GM21360 (cell line): ENCODE measurements around the gene ASGR2.
"Not testable (repeated sequence)": the region's sequence is repeated elsewhere in the genome, so short reads cannot be mapped to it uniquely, and the experiment has no call there.

Source experiments
- ATAC-seq: cut with Tn5 transposase; IDR thresholded peaks from one replicate; pipeline ENCODE4 v1.9.1; 2021; ENCODE audit warnings: mild to moderate bottlenecking, moderate library complexity; ENCODE audit not compliant: unreplicated experiment

The ASGR2 gene

GRCh38 chr17:7114241-7114874 is at the start of gene ASGR2:
TSS of gene ASGR2 (minus strand) at chr17:7114822. CDS start at chr17:7114240, 582 bp downstream.
- no peak for ATAC-seq

GRCh38 chr17:7159571-7159970 is 44.9 kb upstream of the ASGR2 start:
- not testable (repeated sequence) for ATAC-seq

- not testable (repeated sequence) for ATAC-seq
These were observed 43.8 kb upstream of the ASGR2 start for GRCh38 chr17:7158424-7158823.

- ATAC-seq: no peak
These were observed 41.8 kb upstream of the ASGR2 start for GRCh38 chr17:7156342-7156940.

- ATAC-seq: no peak
These were observed 33.1 kb upstream of the ASGR2 start for GRCh38 chr17:7147772-7148171.

GRCh38 chr17:7146115-7146514 is 31.5 kb upstream of the ASGR2 start:
- ATAC-seq: no peak

- ATAC-seq: no peak
These were observed 29.6 kb upstream of the ASGR2 start for GRCh38 chr17:7144213-7144612.

GRCh38 chr17:7141824-7142223 is 27.2 kb upstream of the ASGR2 start:
- no peak for ATAC-seq

- ATAC-seq: no peak
These were observed 24.8 kb upstream of the ASGR2 start for GRCh38 chr17:7139400-7139799.

GRCh38 chr17:7138800-7139381 is 24.3 kb upstream of the ASGR2 start:
- ATAC-seq: no peak

- no peak for ATAC-seq
These were observed 22.7 kb upstream of the ASGR2 start for GRCh38 chr17:7137171-7137943.

- ATAC-seq: no peak
These were observed 21.8 kb upstream of the ASGR2 start for GRCh38 chr17:7136266-7136877.

GRCh38 chr17:7133916-7134315 is 19.3 kb upstream of the ASGR2 start:
- no peak for ATAC-seq

GRCh38 chr17:7133424-7133823 is 18.8 kb upstream of the ASGR2 start:
- no peak for ATAC-seq

- ATAC-seq: no peak
These were observed 18.0 kb upstream of the ASGR2 start for GRCh38 chr17:7132511-7133094.

- no peak for ATAC-seq
These were observed 16.8 kb upstream of the ASGR2 start for GRCh38 chr17:7131423-7131791.

- no peak for ATAC-seq
These were observed 16.2 kb upstream of the ASGR2 start for GRCh38 chr17:7130621-7131422.

GRCh38 chr17:7129311-7129710 is 14.7 kb upstream of the ASGR2 start:
- ATAC-seq: no peak

- no peak for ATAC-seq
These were observed 13.5 kb upstream of the ASGR2 start for GRCh38 chr17:7128160-7128559.

GRCh38 chr17:7127501-7127900 is 12.9 kb upstream of the ASGR2 start:
- ATAC-seq: not testable (repeated sequence)
